ENCODE results near the gene TMEM255B. TPM values are rescaled to one million over a fixed set of nuclear protein-coding genes. Genes with fewer than 3 reads are reported as not detected.

Gene TMEM255B
- total and polyA plus RNA-seq, 2 donors (not counting 3 experiments of a cell fraction or from before 2014, with no cell fraction given): 105 to 121 TPM

GRCh38 chr13:113792886-113793717 lies 34.1 kb downstream of the TMEM255B start:
- H3K27ac ChIP-seq (ENCODE audit: insufficient read depth, low read depth, low read length): no peak overlapping the region
- FAIRE-seq: no peak
- no TSS peak for BruUV-seq (replicated peaks)
- CTCF ChIA-PET: interaction anchor here (0.9 kb wide), 1 partner anchor 11 kb away, joined by 3 read pairs; no protein-coding TSS in a partner anchor
- H3K36me3 ChIP-seq (ENCODE audit: control insufficient read depth in 2 of 2, extremely low read depth in 1 of 2, insufficient read depth in 2 of 2, low read length in 2 of 2): peaks cover 0 to 49% of the 10 kb centered on the region in 2 experiments
- intact Hi-C loops (cut with micrococcal nuclease): no loop called here
- no peak overlapping the region for H2AFZ ChIP-seq (ENCODE audit: low read depth, low read length)
- H3K79me2 ChIP-seq (ENCODE audit: control insufficient read depth, insufficient read depth, low read length): no peaks in the 10 kb centered on the region
- H4K20me1 ChIP-seq (replicated peaks; ENCODE audit: control insufficient read depth, extremely low read depth, insufficient read depth, low read length): no peaks in the 10 kb centered on the region
- no peaks in the 10 kb centered on the region for H3K27me3 ChIP-seq (ENCODE audit: control insufficient read depth in 2 of 2, insufficient read depth in 2 of 2, low read length in 2 of 2)
- no peak overlapping the region for H3K9ac ChIP-seq (replicated peaks; ENCODE audit: extremely low read depth, insufficient read depth, low read length)
- H3K9me1 ChIP-seq (replicated peaks; ENCODE audit: control insufficient read depth, extremely low read depth, insufficient read depth, low read length): no peaks in the 10 kb centered on the region
- TF ChIP-seq POLR2A (IDR thresholded peaks at IDR 0.05; ENCODE audit: low read depth, low read length) (no peak), JUN (IDR thresholded peaks at IDR 0.05; ENCODE audit: borderline replicate concordance, insufficient read depth, insufficient read length, low read depth) (no peak), POLR2AphosphoS5 (IDR thresholded peaks at IDR 0.05; ENCODE audit: insufficient read depth, low read depth, low read length) (no peak), GATA2 (IDR thresholded peaks at IDR 0.05; ENCODE audit: insufficient read depth, insufficient read length, low read depth, low read length) (no peak), MAX (IDR thresholded peaks at IDR 0.05; ENCODE audit: insufficient read depth, insufficient read length) (no peak), EZH2 (IDR thresholded peaks at IDR 0.05; ENCODE audit: borderline replicate concordance, low read depth, low read length, severe bottlenecking) (no peak), CTCF (IDR thresholded peaks at IDR 0.05; ENCODE audit: extremely low read depth in 1 of 2, insufficient read depth in 1 of 2, low read depth in 1 of 2, low read length in 2 of 2) (no peak), FOS (IDR thresholded peaks at IDR 0.05; ENCODE audit: borderline replicate concordance, insufficient read depth, low read length) (no peak), MYC (IDR thresholded peaks at IDR 0.05; ENCODE audit: low read depth, low read length) (no peak)
- H3K4me1 ChIP-seq (ENCODE audit: control insufficient read depth, extremely low read depth, insufficient read depth, low read length): no peaks in the 10 kb centered on the region
- no peak for DNase-seq (ENCODE audit: low read depth, low spot score)
- H3K9me3 ChIP-seq (replicated peaks; ENCODE audit: control insufficient read depth, insufficient read depth, low read length): no peaks in the 10 kb centered on the region
- H3K4me3 ChIP-seq (replicated peaks in 1 of 3; ENCODE audit: insufficient read depth in 1 of 3, low read depth in 1 of 3, low read length in 3 of 3): no peak overlapping the region
- dilution Hi-C loops (cut with MboI; ENCODE audit: extremely low pct_ligation_motif_present, low sequenced_read_pairs): no loop called here
- POLR2A ChIA-PET: no interaction called here
- no peak overlapping the region for H3K4me2 ChIP-seq (ENCODE audit: insufficient read depth, low read length)
